HG03575 (cell line): ENCODE data around the gene OR2A12.
"Not testable (repeated sequence)": the region's sequence is repeated elsewhere in the genome, so short reads cannot be mapped to it uniquely, and the experiment has no call there.

ENCODE experiments used
- ATAC-seq: cut with Tn5 transposase; IDR thresholded peaks from one replicate; pipeline ENCODE4 v1.9.1; 2021; ENCODE audit not compliant: unreplicated experiment, insufficient number of reproducible peaks, low FRiP score; ENCODE audit errors: extremely low read depth

The OR2A12 gene

GRCh38 chr7:144085978-144086377, at the start of gene OR2A12:
TSS of gene OR2A12 (plus strand) at chr7:144086278. CDS start at chr7:144095108, 8,830 bp downstream.
- ATAC-seq, result no peak

GRCh38 chr7:144036302-144036885, 49.7 kb upstream of the OR2A12 start:
- no peak for ATAC-seq

GRCh38 chr7:144037414-144038035, 48.6 kb upstream of the OR2A12 start:
- ATAC-seq, result no peak

GRCh38 chr7:144038887-144039286, 47.2 kb upstream of the OR2A12 start:
- ATAC-seq, result no peak

GRCh38 chr7:144048648-144049047, 37.4 kb upstream of the OR2A12 start, which contains the start of gene OR2A5:
TSS of gene OR2A5 (plus strand) at chr7:144048948. CDS start at chr7:144050402, 1,454 bp downstream.
- no peak for ATAC-seq

- no peak for ATAC-seq
Observed at GRCh38 chr7:144049491-144049890, 36.6 kb upstream of the OR2A12 start.

- ATAC-seq, result no peak
Observed at GRCh38 chr7:144050093-144050492, 36.0 kb upstream of the OR2A12 start.

- ATAC-seq, result not testable (repeated sequence)
Observed at GRCh38 chr7:144050884-144051283, 35.2 kb upstream of the OR2A12 start.

GRCh38 chr7:144057954-144058353, 28.1 kb upstream of the OR2A12 start:
- no peak for ATAC-seq

- no peak for ATAC-seq
Observed at GRCh38 chr7:144063710-144064109, 22.4 kb upstream of the OR2A12 start.

GRCh38 chr7:144069511-144069910, 16.6 kb upstream of the OR2A12 start, which contains the start of gene OR2A25:
TSS of gene OR2A25 (plus strand) at chr7:144069811. CDS start at chr7:144074220, 4,409 bp downstream.
- no peak for ATAC-seq

GRCh38 chr7:144069953-144070352, 16.1 kb upstream of the OR2A12 start:
- ATAC-seq, result no peak

- ATAC-seq, result no peak
Observed at GRCh38 chr7:144074374-144074773, 11.7 kb upstream of the OR2A12 start.

GRCh38 chr7:144086730-144087129, 652 bp downstream of the OR2A12 start:
- ATAC-seq, result no peak

GRCh38 chr7:144087230-144087629, 1.2 kb downstream of the OR2A12 start:
- ATAC-seq, result no peak

- ATAC-seq, result no peak
Observed at GRCh38 chr7:144090667-144091066, 4.6 kb downstream of the OR2A12 start.

- no peak for ATAC-seq
Observed at GRCh38 chr7:144098776-144099175, 12.7 kb downstream of the OR2A12 start.

- no peak for ATAC-seq
Observed at GRCh38 chr7:144100607-144101006, 14.5 kb downstream of the OR2A12 start.

GRCh38 chr7:144102041-144102440, 16.0 kb downstream of the OR2A12 start:
- ATAC-seq, result no peak

GRCh38 chr7:144105211-144105610, 19.1 kb downstream of the OR2A12 start:
- no peak for ATAC-seq

GRCh38 chr7:144109283-144109682, 23.2 kb downstream of the OR2A12 start, which contains the start of gene OR2A2:
TSS of gene OR2A2 (plus strand) at chr7:144109583. CDS start at chr7:144109583, 0 bp downstream.
- ATAC-seq, result no peak
